Erythroblast (primary cell): ENCODE measurements around the gene NRXN3.

Experiments
- GATA1 ChIP-seq: IDR thresholded peaks from 2 replicates; pipeline ENCODE4 v1.6.1; 2011; ENCODE audit warnings: low read depth, mild to moderate bottlenecking, control low read depth, low read length, moderate library complexity
- POLR2A ChIP-seq: IDR thresholded peaks from 2 replicates; pipeline ENCODE4 v1.6.1; 2011; ENCODE audit warnings: mild to moderate bottlenecking, low read length

- TF ChIP-seq POLR2A (no peak), GATA1 (no peak)
Measured at GRCh38 chr14:78182722-78183121, 12.5 kb downstream of the NRXN3 start.
